HCT116 (cell line): ENCODE measurements around the gene ZDHHC3.

ENCODE experiments used
- CTCF ChIP-seq, 3 experiments: fragments of 200-600 bp in 1 of 3; sonication (generic) in 1 of 3; IDR thresholded peaks in 2 of 3; conservative IDR thresholded peaks in 1 of 3; 2 replicates each; pipeline ENCODE4 v1.5.1; 2012 to 2017; ENCODE audit warnings: low read depth in 2 of 3, low read length in 2 of 3, antibody characterized with exemption in 1 of 3, borderline replicate concordance in 1 of 3, control low read depth in 1 of 3, mild to moderate bottlenecking in 1 of 3, mixed read lengths in 1 of 3, mixed run types in 1 of 3, moderate library complexity in 1 of 3; ENCODE audit not compliant: insufficient read depth in 1 of 3
- TCF7L2 ChIP-seq: IDR thresholded peaks from 2 replicates; pipeline ENCODE4 v1.7.0; 2011; ENCODE audit warnings: borderline replicate concordance, inconsistent platforms; ENCODE audit not compliant: insufficient read depth, insufficient read length; ENCODE audit errors: extremely low read depth
- TF ChIP-seq, protein P1 (sequence below): IDR thresholded peaks from 2 replicates; pipeline ENCODE4 v1.6.1; 2012

DNA sequence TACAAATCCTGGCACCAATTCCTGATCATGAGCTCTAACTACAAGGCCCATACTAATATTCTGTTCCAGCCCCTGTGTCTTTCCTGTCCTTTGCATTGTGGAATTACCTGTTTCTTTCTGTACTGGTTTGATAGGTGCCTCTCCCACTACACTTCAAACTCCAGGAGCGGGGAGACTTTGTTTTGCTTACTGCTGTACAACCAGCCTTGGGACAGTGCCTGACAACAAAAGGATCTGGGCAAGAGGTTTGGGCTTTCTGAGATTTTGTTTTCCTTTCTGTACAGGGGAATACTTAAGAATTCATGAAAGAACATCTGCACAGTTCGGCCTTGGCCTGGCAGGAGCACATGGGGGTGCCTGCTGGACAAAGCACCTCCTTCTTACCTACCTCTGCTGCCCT is 45.1 kb downstream of the ZDHHC3 start:
- TF ChIP-seq TCF7L2 (no peak), CTCF (IDR thresholded peaks at IDR 0.05 in 2 of 3, conservative IDR thresholded peaks at IDR 0.05 in 1 of 3; ENCODE audit: borderline replicate concordance in 1 of 3, insufficient read depth in 1 of 3, low read depth in 2 of 3, low read length in 2 of 3) (no peak)
- TF ChIP-seq, protein P1, sequence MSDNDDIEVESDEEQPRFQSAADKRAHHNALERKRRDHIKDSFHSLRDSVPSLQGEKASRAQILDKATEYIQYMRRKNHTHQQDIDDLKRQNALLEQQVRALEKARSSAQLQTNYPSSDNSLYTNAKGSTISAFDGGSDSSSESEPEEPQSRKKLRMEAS, result no peak
